Frontal cortex (tissue), 4 donors: ENCODE measurements around the gene TTC3. TPM values are rescaled to one million over a fixed set of nuclear protein-coding genes. Genes with fewer than 3 reads are reported as not detected.
"Not testable (repeated sequence)": the region's sequence is repeated elsewhere in the genome, so short reads cannot be mapped to it uniquely, and the experiment has no call there.

Experiments used
- DNase-seq, 2 donors: peaks; one replicate each; pipeline ENCODE4 v3.0.0; 2012; ENCODE audit warnings: low spot score in 2 of 2
- FAIRE-seq: peaks from 2 replicates; lab custom pipeline; 2012; peaks lifted over from hg19 to GRCh38; lab: Jason Lieb, UNC
- total RNA-seq: library from RNA; depleted of rRNA; stranded (reverse); fragments of >200 nt; gene quantifications from one replicate; pipeline ENCODE4 v1.2.3, GENCODE V29; 2014
- donor health status: control.
- donor health status: control.
- donor health status: control.

Gene TTC3
- total RNA-seq, 1 donor from 2014 or later, result 740 TPM

GRCh38 chr21:37208741-37209225 is 135.7 kb downstream of the TTC3 start:
- no peak for FAIRE-seq
- no peak for DNase-seq

- FAIRE-seq (no peak), DNase-seq (no peak)
These were observed 137.1 kb downstream of the TTC3 start for GRCh38 chr21:37210130-37210529.

- no peak for FAIRE-seq
- no peak for DNase-seq
These were observed 137.7 kb downstream of the TTC3 start for GRCh38 chr21:37210799-37211198.

GRCh38 chr21:37214952-37215351 is 141.9 kb downstream of the TTC3 start:
- no peak for DNase-seq
- FAIRE-seq, result no peak

GRCh38 chr21:37219761-37220432 is 146.8 kb downstream of the TTC3 start:
- DNase-seq, result no peak
- FAIRE-seq, result no peak

- DNase-seq (peak in 1 of 2 donors; percentile 39), FAIRE-seq (no peak)
These were observed 147.5 kb downstream of the TTC3 start for GRCh38 chr21:37220433-37220980.

- DNase-seq (peak; percentile 88 to 90), FAIRE-seq (no peak)
These were observed 148.1 kb downstream of the TTC3 start for GRCh38 chr21:37220981-37221664.

- not testable (repeated sequence) for DNase-seq, FAIRE-seq
These were observed 149.2 kb downstream of the TTC3 start for GRCh38 chr21:37222248-37222647.

GRCh38 chr21:37223804-37224345 is 150.8 kb downstream of the TTC3 start:
- FAIRE-seq (no peak), DNase-seq (no peak)

GRCh38 chr21:37224861-37225839 is 152.1 kb downstream of the TTC3 start:
- FAIRE-seq, result no peak
- no peak for DNase-seq

- FAIRE-seq, result no peak
- no peak for DNase-seq
These were observed 153.2 kb downstream of the TTC3 start for GRCh38 chr21:37226041-37226920.

GRCh38 chr21:37227071-37228002 is 154.3 kb downstream of the TTC3 start:
- DNase-seq (no peak), FAIRE-seq (no peak)

- FAIRE-seq (no peak), DNase-seq (no peak)
These were observed 154.9 kb downstream of the TTC3 start for GRCh38 chr21:37228003-37228400.

- no peak for FAIRE-seq
- no peak for DNase-seq
These were observed 157.7 kb downstream of the TTC3 start for GRCh38 chr21:37230632-37231248.

GRCh38 chr21:37231249-37231645 is 158.2 kb downstream of the TTC3 start:
- DNase-seq, result no peak
- FAIRE-seq, result no peak

- DNase-seq, result no peak
These were observed 158.6 kb downstream of the TTC3 start for GRCh38 chr21:37231671-37232070.

GRCh38 chr21:37232274-37233018 is 159.4 kb downstream of the TTC3 start:
- no peak for FAIRE-seq

More at GRCh38 chr21:37231671-37232070, 158.6 kb downstream of the TTC3 start:
- FAIRE-seq, result no peak

More at GRCh38 chr21:37232274-37233018, 159.4 kb downstream of the TTC3 start:
- DNase-seq, result no peak
